Nucleus accumbens (tissue), 56 donors: ENCODE results near the gene SAMD4B.

Experiments used
- DNase-seq, 56 donors: peaks; one replicate each; lab custom pipeline; 2025; lab: John Stamatoyannopoulos, UW

Gene SAMD4B

GRCh38 chr19:39405958-39406655, 63.9 kb downstream of the SAMD4B start:
- DNase-seq, result peak in 9 of 56 donors; percentile 71 to 80 (median 77)

- DNase-seq, result peak in 52 of 56 donors; percentile 27 to 91 (median 70)
These were observed 64.6 kb downstream of the SAMD4B start, which contains the start of gene ZFP36 for GRCh38 chr19:39406656-39407409. TSS of gene ZFP36 (plus strand) at chr19:39406847. CDS start at chr19:39406905, 58 bp downstream.

- peak in 1 of 56 donors; percentile 47 for DNase-seq
These were observed 65.1 kb downstream of the SAMD4B start for GRCh38 chr19:39407410-39407659.

- peak in 4 of 56 donors; percentile 8 to 52 (median 27) for DNase-seq
These were observed 65.6 kb downstream of the SAMD4B start for GRCh38 chr19:39407660-39408391.

- DNase-seq, result peak in 1 of 56 donors; percentile 41
These were observed 66.4 kb downstream of the SAMD4B start for GRCh38 chr19:39408392-39409207.

- peak in 46 of 56 donors; percentile 14 to 82 (median 44) for DNase-seq
These were observed 67.2 kb downstream of the SAMD4B start for GRCh38 chr19:39409208-39410016.

- peak in 16 of 56 donors; percentile 5 to 62 (median 34) for DNase-seq
These were observed 68.0 kb downstream of the SAMD4B start for GRCh38 chr19:39410017-39410830.

- no peak for DNase-seq
These were observed 68.5 kb downstream of the SAMD4B start for GRCh38 chr19:39410831-39411080.

- peak in 3 of 56 donors; percentile 14 to 18 (median 17) for DNase-seq
These were observed 69.0 kb downstream of the SAMD4B start for GRCh38 chr19:39411081-39411831.

- DNase-seq, result peak in 49 of 56 donors; percentile 28 to 91 (median 79)
These were observed 69.5 kb downstream of the SAMD4B start for GRCh38 chr19:39411832-39412099.

- peak; percentile 46 to 98 (median 89) for DNase-seq
These were observed 70.1 kb downstream of the SAMD4B start, which contains the start of gene PLEKHG2 for GRCh38 chr19:39412100-39412866. TSS of gene PLEKHG2 (plus strand) at chr19:39412669. CDS start at chr19:39414087, 1,418 bp downstream.

GRCh38 chr19:39412867-39413271, 70.6 kb downstream of the SAMD4B start:
- DNase-seq, result peak in 9 of 56 donors; percentile 39 to 54 (median 48)

- peak in 4 of 56 donors; percentile 13 to 69 (median 46) for DNase-seq
These were observed 71.2 kb downstream of the SAMD4B start for GRCh38 chr19:39413272-39413910.

GRCh38 chr19:39413911-39414608, 71.8 kb downstream of the SAMD4B start:
- DNase-seq, result no peak

- DNase-seq, result no peak
These were observed 73.2 kb downstream of the SAMD4B start for GRCh38 chr19:39415111-39416046.
